HG03442 (cell line): ENCODE results near the gene PRND.
A peak's percentile ranks its signal among the peaks of the same experiment; 100 is the strongest.
"Not testable (repeated sequence)": the region's sequence is repeated elsewhere in the genome, so short reads cannot be mapped to it uniquely, and the experiment has no call there.

Experiments used
- ATAC-seq: cut with Tn5 transposase; IDR thresholded peaks from one replicate; pipeline ENCODE4 v1.9.1; 2021; ENCODE audit warnings: mild to moderate bottlenecking, moderate library complexity; ENCODE audit not compliant: unreplicated experiment

PRND gene

DNA sequence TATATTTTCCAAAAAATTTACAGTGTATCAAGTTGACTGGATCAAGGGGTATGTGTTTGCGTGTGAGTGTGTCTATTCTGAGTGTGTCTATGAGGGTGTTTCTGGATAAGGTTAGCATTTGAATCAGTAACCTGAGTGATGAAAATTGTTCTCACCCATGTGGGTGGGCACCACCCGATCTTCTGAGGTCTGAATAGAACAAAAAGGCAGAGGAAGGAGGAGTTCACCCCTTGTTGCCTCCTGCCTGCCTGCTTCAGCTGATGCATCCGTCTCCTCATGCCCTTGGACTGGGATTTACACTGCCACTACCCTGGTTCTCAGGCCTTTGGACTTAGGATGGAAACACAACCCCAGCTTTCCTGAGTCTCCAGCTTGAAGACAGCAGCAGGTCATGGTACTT is 13.7 kb upstream of the PRND start:
- no peak for ATAC-seq

DNA sequence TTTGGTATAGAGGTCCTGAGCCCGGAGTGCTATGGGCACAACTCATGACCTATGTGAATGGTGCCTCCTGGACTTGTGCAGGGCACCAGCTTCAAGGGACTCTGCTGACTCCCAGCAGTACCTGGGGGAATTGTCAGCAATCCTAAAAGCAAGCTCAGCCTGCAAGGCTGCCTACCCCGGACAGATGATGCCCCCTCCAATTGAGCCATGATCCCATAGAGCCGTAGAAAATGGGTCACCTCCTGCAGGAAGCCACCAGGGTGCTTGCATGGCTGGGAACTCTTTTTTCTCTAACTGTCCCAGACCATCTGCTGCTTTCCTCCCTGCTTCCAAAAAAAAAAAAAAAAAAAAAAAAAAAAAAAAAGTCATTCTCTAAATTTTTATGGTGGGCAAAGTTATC is 12.9 kb upstream of the PRND start:
- ATAC-seq, result no peak

DNA sequence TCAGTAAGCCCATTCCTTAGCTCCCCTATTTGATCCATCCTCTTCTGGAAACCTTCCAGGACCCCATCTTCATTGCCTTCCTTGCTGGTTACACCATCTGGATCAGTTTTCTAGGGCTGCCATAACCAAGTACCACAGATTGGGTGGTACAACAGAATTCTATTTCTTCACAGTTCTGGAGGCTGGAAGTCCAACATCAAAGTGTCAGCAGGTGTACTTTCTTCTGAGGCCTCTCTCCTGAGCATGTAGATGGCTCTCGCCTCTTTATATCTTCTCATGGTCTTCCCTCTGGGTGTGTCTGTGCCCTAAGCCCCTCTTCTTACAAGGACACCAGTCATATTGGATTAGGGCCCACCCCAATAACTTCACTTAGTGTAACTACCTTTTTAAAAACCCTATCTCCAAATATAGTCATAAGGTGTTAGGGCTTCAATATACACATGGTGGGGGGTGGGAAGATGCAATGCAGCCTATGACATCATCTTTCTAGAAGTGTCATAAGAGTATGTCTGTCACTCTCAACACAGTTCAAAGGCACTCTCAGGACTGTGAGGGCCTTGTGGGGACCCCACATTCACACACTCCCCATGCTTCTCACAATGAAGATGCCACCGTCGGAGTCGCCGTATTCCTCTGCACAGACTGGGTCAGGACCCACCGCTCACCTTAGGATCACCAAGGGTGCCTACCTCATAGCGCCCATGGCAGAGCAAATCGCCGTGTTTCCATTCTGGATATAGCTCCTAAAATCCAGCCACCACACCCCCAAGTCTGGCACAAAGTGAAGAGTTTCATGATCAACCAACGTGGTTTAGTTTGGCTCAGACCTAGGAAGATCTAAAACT is 12.2 kb upstream of the PRND start:
- no peak for ATAC-seq

DNA sequence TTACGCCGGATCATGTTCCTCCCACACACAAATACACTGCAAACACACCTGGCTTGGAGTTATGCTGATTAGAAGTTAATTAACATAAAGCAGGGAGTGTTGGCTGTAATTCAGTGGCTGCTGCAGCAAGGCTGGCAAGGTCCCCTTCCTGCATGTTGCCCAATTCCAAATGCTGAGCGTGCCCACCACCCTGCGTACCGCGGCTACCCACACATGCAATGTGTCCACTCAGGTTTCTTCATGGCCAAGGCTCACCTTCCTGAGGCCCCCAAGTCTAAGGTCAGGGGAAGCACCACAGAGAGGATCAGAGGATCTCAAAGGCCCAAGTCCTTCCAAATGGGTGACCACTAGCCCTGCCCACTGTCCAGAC is 11.6 kb upstream of the PRND start:
- ATAC-seq, result no peak

DNA sequence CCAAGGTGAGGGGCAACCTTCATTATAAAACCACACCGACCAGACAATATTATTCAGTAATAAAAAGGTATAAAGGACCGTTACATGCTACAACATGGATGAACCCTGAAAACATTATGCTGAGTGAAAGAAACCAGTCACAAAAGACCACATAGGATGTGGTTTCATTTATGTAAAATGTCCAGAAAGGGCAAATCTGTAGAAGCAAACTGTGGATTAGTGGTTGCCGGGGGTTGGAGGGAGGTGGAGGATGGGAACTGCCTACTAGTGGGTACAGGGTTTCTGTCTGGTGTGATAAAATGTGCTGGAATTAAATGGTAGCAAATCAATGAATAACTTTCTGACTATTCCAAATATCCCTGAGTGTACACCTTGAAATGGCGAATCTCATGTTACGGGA is 10.2 kb upstream of the PRND start:
- ATAC-seq, result peak; percentile 38

DNA sequence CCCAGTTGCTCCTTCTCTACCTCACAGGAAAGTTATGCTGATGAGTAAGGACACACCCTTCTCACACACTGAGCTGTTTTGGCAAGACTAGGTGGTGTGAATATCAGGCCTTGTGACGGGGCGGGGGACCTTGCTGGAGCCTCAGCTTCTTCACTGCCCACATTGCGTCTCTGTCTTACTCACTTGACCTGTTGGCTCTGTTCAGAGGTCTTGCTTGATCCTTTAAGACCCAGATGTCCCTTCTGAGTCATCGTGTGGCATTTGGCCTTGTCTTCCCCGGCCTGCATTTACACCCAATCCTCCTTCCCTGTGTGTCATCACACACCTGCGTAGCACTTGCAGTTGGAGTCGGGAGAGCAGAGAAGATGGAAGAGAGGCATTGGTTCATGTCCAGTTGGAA is 8.3 kb upstream of the PRND start:
- no peak for ATAC-seq

DNA sequence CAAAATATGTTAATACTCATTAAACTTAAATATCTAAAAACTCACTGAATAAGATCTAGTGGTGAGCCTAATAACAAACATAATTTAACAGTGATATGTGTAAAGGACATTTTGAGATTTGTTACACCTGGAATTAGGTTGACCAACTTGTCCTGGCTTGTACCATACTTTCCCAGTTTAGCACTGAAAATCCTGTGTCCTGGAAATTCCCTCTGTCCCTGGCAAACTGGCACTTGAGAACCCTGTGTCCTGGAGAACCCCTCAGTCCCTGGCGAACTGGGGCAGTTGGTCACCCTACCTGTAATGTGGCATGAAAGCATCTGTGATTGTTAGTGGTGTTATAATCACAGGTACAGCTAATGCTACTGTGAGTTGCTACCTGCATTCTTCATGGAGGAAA is 6.9 kb upstream of the PRND start:
- ATAC-seq, result no peak

DNA sequence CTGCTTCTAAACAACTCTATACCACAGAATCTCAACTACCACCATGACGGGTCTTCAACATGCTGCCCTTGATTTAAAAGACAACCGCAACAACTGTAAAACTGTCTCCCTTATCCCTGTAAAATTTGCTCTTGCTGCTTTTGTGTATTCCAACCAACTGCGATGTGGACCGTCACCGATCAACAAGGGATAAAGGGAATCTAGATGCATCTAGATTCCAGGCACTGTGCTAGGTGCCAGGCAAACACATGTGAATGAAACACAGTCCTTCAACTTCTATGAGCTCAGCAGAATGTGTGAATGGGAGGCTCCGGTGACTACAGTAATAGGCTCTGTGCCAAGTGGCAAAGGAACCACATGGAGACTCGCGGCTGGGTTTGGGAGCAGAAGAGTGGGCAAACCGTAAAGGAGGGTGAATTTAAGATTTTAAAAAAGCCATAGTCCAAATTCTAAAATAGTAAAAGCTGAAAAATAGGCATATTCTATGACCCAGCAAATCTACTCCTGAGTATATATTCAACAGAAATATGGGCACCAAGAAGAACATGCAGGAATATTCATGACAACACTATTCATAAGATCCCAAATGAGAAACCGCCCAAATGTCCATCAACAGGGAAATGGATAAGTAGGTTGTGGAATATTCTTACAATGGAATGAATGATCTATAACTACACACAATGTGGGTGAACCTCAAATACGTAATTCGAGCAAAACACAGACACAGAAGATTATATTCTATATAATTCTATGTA is 3.7 kb upstream of the PRND start:
- no peak for ATAC-seq

DNA sequence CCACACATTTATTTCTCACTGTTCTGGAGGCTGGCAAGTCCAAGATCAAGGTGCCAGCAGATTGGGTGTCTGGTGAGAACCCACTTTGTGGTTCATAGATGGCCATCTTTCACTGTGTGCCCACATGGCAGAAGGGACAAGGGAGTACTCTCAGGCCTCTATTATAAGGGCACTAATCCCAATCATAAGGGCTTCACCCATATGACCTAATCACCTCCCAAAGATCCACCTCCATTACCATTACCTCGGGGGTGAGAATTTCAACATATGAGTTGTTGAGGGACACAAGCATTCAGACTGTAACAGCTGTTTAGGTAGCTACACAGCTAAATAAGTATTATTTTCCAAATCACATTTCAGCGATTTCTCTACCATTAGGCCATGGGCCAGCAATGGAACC is 2.5 kb upstream of the PRND start:
- no peak for ATAC-seq

DNA sequence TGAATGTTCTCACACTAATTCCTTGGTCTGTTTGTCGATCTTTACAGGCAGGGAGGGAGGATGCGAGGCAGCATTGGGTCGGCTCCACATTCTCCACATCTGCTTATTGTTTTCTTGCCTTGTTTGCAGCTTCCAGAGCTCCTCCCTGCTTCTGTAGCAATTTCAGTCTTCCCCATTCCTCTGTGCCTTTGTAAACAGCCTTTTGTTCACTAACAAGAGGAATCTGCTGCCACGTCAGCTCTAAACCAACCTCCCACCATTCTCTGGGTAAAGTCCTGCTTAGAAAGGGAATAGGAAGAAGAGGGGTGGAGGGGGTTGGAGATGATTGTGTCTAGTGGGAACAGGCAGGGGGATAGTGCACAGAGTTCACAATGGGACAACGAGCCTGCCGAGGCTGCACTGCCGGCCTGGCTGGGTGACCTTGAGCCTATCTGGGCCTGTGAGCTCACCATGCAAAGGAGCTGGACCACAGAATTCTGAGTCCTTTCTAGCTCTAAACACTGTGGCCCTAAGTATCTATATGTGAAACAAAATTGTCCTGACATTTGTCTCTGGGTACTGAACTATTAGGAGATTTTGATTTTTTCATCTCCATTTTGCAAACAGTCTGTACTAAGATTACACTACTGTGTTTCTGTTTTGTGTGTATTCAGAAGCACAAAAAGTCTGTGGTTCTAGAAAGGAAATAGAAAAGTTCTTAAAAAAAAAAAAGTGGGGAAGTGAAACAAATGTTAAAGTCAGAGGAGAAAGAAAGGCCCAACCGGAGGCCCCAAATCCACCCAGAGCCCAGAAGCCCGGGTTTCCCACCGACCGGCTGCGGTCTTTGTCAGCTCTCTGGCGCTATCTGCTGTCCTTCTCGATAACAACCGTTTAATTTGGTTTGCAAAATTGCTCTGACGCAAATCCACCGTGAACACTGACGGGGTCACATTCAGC is 1.4 kb upstream of the PRND start:
- peak; percentile 84 for ATAC-seq

DNA sequence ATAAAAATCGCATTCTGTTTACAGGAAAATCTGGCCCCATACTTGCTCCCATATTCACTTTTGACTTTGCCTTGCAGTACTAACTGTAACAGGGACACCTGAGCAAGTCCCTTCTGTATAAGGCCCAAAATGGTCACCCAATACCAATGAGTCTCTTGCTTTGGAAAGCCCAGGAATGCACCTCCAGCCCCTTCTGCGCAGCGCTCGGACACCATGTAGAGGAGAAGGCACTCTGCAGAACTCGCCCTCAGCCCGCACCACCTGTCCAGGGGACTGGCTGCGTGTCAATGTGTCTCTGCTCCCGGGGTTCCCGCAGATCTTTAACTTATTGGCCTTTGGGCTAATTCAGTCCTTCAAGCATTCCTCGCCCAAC is 746 bp upstream of the PRND start:
- ATAC-seq, result peak; percentile 5

DNA sequence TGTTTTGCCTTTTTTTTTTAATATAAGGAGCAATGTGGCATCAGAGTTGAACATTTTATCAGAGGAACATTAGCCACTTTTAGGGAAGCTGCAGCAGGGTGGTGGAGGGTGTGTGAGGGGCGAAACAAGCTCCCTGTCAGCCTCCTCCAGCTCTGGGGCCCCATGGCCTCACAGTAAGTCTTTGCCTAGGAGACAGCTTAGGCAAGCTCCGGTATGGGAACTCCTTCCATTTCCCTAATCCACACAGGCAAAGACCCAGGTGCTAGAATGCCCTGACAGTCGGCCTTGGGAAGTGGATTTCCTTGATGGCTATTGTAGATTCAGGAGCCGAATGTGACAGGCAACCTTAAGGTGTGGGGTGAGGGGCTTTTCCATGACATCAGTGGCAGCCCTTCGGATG is 862 bp downstream of the PRND start:
- no peak for ATAC-seq

DNA sequence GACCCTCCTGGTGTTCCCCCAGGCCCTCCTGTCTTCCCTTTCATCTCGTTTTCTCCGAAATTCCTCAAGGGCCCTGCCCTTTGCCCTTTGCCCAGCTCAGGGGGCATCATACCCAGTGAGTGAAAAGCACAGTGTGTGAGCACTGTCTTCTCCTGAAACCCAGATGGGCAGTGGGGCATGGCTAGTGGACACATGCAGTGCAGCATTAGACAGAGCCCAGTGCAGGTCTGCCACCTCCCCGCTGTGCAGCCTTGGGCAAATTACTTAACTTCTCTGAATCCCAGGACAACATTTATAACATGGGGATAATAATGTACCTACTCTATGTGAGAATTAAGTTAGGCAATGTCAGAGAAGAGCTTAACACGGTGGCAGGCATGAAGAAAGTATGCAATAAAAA is 1.3 kb downstream of the PRND start:
- ATAC-seq, result no peak

DNA sequence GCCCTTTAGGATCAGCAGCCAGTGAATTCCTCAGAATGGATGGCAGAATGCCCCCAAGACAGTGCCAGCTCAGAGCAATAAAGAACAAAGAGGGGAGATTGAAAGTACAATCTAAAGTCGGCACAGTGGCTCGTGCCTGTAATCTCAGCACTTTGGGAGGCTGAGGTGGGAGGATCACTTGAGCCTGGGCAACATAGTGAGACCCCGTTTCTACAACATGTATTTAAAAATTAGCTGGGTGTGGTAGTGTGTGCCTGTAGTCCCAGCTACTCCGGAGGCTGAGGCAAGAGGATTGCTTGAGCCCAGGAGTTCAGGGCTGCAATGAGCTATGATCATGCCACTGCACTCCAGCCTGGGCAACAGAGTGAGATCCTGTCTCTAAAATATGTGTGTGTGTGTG is 1.8 kb downstream of the PRND start:
- not testable (repeated sequence) for ATAC-seq

DNA sequence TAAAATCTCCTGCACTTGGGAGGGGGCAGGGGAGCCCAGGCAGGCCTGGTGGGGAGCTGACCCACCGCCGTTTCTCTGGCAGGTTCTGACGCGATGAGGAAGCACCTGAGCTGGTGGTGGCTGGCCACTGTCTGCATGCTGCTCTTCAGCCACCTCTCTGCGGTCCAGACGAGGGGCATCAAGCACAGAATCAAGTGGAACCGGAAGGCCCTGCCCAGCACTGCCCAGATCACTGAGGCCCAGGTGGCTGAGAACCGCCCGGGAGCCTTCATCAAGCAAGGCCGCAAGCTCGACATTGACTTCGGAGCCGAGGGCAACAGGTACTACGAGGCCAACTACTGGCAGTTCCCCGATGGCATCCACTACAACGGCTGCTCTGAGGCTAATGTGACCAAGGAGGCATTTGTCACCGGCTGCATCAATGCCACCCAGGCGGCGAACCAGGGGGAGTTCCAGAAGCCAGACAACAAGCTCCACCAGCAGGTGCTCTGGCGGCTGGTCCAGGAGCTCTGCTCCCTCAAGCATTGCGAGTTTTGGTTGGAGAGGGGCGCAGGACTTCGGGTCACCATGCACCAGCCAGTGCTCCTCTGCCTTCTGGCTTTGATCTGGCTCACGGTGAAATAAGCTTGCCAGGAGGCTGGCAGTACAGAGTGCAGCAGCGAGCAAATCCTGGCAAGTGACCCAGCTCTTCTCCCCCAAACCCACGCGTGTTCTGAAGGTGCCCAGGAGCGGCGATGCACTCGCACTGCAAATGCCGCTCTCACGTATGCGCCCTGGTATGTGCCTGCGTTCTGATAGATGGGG is 3.0 kb downstream of the PRND start:
- ATAC-seq, result no peak

DNA sequence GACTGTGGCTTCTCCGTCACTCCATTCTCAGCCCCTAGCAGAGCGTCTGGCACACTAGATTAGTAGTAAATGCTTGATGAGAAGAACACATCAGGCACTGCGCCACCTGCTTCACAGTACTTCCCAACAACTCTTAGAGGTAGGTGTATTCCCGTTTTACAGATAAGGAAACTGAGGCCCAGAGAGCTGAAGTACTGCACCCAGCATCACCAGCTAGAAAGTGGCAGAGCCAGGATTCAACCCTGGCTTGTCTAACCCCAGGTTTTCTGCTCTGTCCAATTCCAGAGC is 3.5 kb downstream of the PRND start:
- no peak for ATAC-seq

DNA sequence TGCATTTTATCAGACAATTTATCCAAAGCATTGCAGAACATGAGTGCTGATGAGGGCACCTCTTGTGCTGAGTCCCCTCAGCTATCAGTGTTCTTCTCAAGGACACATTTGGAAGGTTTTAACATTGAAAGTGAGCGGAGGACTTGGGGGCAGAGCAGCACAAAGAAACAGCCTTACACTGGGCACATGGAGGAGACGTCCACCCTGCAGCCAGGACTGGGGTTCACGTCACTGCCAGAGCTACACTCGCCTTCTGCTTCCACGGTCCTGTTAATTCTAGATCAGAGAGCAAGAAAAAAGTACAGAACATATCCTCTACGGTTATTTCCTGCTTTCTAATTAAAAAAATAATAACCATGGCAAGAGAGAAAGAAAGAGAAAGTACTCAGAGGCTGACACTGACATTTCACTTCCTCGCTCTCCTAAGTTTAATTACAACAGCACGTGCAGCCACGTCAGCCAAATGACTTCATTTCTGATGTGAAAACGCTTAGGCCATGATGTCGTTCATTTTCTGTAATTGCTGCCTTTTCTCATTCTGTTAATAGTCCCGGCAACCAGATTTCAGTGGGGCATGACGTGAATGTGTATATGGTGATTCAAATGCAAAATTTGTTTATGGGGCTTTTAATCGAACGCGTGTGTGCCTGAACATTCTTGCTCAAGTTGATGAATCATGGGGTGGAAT is 5.1 kb downstream of the PRND start:
- no peak for ATAC-seq

DNA sequence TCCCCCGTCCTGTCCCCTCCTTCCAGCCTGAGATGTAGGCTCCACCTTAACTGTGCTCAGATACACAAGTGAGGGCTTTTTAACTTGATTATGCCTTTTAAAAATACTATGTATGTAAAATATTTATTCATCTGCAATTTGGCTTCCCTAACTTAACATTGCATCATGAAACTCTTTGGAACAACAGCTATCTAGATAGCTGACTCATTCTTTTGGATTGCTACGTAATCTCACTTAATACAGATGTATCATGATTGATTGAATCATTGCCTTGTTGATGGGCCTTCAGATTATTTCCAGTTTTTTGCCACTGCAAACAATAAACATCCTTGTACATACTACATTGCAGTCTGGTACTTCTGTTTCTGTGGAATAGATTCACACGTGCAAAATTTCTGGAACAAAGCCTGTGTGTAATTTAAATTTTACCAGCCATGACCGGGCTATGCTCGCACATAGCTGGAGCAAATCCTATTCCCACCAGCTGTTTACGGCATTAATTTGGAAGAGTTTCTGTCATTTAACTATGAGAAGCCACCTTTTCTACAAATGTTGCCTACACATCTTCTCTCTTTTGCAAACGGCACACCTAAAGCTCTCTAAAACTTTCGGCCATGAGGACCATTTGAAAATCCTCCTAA is 6.5 kb downstream of the PRND start:
- no peak for ATAC-seq

DNA sequence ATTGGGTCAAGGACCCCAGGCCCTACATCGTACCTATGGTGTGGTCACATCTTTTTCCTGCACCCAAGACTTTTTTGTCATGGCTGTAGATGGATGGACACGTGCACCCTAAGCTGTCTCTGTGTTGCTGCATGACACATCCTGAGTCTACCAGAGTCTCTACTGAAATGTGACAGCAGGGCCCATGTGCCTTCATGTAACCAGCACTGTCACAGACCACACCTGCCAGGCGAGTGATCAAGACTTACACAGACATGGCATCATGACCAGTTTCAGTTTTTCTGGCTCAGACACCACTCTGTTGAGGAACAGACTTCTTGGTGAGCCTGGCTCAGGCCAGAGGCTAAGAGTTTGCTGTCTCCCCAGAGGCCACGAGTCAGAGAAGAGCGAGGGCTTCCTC is 7.6 kb downstream of the PRND start:
- ATAC-seq, result no peak

DNA sequence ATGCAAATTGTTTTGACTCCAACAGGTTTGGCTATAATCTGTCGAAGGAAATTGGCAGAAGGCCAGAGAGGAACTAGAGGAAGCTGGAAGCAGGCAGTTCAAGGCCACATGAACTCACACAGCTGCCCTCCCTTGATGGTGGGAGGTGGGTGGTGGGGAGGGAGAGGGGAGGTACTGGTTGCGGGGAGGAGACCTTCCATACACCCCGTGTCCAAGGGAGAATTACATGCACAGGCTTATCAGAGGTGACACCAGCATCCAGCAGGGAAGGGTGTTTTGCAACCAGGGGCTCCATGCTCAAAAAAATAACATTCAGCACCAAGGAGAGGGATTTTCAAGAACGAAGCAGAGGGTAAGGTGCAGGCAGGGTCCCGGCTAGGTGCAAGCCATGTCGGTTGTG is 9.1 kb downstream of the PRND start:
- no peak for ATAC-seq
